GM23338 (cell line): ENCODE results near the gene SRPRA.

ENCODE experiments used
- CREB1 ChIP-seq: fragments of 250-450 bp; sonication (Bioruptor Pico); IDR thresholded peaks from 2 replicates; pipeline ENCODE4 v1.5.0; 2020; ENCODE audit warnings: low read depth, mild to moderate bottlenecking, moderate library complexity
- EZH2 ChIP-seq: fragments of 200-600 bp; sonication (generic); IDR thresholded peaks from one replicate; pipeline ENCODE4 v1.8.0; 2017; ENCODE audit warnings: antibody characterized with exemption, mild to moderate bottlenecking, low read depth; ENCODE audit not compliant: unreplicated experiment
- POLR2AphosphoS5 ChIP-seq: IDR thresholded peaks from 2 replicates; pipeline ENCODE4 v1.6.1; 2016; ENCODE audit warnings: antibody characterized with exemption, low read depth
- TF ChIP-seq, protein P1 (sequence below), 2 experiments: fragments of 200-600 bp in 1 of 2; sonication (generic) in 1 of 2; conservative IDR thresholded peaks; 2 replicates each; pipeline versions ENCODE4 v1.5.1 to v1.6.1; 2016 to 2017; ENCODE audit warnings: antibody characterized with exemption in 2 of 2, low read depth in 2 of 2, mild to moderate bottlenecking in 2 of 2, moderate library complexity in 1 of 2

GRCh38 chr11:126288237-126288636, 19.5 kb upstream of the SRPRA start:
- TF ChIP-seq, protein P1, sequence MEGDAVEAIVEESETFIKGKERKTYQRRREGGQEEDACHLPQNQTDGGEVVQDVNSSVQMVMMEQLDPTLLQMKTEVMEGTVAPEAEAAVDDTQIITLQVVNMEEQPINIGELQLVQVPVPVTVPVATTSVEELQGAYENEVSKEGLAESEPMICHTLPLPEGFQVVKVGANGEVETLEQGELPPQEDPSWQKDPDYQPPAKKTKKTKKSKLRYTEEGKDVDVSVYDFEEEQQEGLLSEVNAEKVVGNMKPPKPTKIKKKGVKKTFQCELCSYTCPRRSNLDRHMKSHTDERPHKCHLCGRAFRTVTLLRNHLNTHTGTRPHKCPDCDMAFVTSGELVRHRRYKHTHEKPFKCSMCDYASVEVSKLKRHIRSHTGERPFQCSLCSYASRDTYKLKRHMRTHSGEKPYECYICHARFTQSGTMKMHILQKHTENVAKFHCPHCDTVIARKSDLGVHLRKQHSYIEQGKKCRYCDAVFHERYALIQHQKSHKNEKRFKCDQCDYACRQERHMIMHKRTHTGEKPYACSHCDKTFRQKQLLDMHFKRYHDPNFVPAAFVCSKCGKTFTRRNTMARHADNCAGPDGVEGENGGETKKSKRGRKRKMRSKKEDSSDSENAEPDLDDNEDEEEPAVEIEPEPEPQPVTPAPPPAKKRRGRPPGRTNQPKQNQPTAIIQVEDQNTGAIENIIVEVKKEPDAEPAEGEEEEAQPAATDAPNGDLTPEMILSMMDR (conservative IDR thresholded peaks at IDR 0.05; ENCODE audit: low read depth in 2 of 2), result no peak
- TF ChIP-seq POLR2AphosphoS5, result no peak
- TF ChIP-seq CREB1, result no peak
- no peak for TF ChIP-seq EZH2
